Measurements from ENCODE around the gene SLC7A9.
"Not testable (repeated sequence)": the region's sequence is repeated elsewhere in the genome, so short reads cannot be mapped to it uniquely, and the experiment has no call there.

GRCh38 chr19:32832094-32832493 is 37.5 kb downstream of the SLC7A9 start:
- not testable (repeated sequence) for TF ChIP-seq CTCF (conservative IDR thresholded peaks at IDR 0.05; ENCODE audit: low read depth in 2 of 2); EZH2 (IDR thresholded peaks at IDR 0.05; ENCODE audit: low read depth, unreplicated experiment); ZNF114 (CRISPR knock-in tag; IDR thresholded peaks at IDR 0.05); EZH2phosphoT487 (IDR thresholded peaks at IDR 0.05; ENCODE audit: unreplicated experiment)

Measured in GM23338 (cell line).